Measurements from ENCODE around the gene SRPK2.

Gene SRPK2

DNA sequence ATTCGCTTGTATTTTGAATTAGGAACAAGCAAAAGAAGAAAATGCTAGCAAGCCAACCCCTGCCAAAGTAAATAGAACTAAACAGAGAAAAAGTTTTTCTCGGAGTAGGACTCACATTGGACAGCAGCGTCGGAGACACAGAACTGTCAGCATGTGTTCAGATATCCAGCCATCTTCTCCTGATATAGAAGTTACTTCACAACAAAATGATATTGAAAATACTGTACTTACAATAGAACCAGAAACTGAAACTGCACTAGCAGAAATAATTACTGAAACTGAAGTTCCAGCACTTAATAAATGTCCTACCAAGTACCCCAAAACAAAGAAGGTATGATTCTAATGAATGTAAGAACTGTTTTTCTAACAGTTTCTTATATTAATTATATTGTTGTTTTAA, 286.9 kb downstream of the SRPK2 start:
- no peak overlapping the region for H3K4me2 ChIP-seq (ENCODE audit: low read length)
- H2AFZ ChIP-seq (ENCODE audit: low read length), result no peak overlapping the region
- H3F3A ChIP-seq (ENCODE audit: insufficient read depth, low read length), result no peaks in the 10 kb centered on the region
- no peaks in the 10 kb centered on the region for H3K9me2 ChIP-seq (ENCODE audit: low read depth, low read length)
- H3K79me2 ChIP-seq (ENCODE audit: insufficient read depth, low read length), result no peaks in the 10 kb centered on the region
- H3K4me3 ChIP-seq (ENCODE audit: low read depth, low read length, poor library complexity, severe bottlenecking), result no peak overlapping the region
- H4K20me1 ChIP-seq (ENCODE audit: insufficient read depth, low read length), result no peaks in the 10 kb centered on the region
- TF ChIP-seq, protein P1, sequence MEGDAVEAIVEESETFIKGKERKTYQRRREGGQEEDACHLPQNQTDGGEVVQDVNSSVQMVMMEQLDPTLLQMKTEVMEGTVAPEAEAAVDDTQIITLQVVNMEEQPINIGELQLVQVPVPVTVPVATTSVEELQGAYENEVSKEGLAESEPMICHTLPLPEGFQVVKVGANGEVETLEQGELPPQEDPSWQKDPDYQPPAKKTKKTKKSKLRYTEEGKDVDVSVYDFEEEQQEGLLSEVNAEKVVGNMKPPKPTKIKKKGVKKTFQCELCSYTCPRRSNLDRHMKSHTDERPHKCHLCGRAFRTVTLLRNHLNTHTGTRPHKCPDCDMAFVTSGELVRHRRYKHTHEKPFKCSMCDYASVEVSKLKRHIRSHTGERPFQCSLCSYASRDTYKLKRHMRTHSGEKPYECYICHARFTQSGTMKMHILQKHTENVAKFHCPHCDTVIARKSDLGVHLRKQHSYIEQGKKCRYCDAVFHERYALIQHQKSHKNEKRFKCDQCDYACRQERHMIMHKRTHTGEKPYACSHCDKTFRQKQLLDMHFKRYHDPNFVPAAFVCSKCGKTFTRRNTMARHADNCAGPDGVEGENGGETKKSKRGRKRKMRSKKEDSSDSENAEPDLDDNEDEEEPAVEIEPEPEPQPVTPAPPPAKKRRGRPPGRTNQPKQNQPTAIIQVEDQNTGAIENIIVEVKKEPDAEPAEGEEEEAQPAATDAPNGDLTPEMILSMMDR (IDR thresholded peaks at IDR 0.05; ENCODE audit: low read length), result no peak
- no peak for TF ChIP-seq EZH2 (IDR thresholded peaks at IDR 0.05; ENCODE audit: borderline replicate concordance, low read length)
- H3K27ac ChIP-seq (ENCODE audit: low read depth, low read length, poor library complexity, severe bottlenecking), result no peak overlapping the region
- no peak overlapping the region for H3K9ac ChIP-seq (ENCODE audit: low read length)
- H3K9me3 ChIP-seq (ENCODE audit: low read length), result no peaks in the 10 kb centered on the region
- no peaks in the 10 kb centered on the region for H3K27me3 ChIP-seq (ENCODE audit: insufficient read depth, low read length)
- H3K36me3 ChIP-seq (ENCODE audit: insufficient read depth, low read length), result peaks cover 90% of the 10 kb centered on the region
- H3K4me1 ChIP-seq (ENCODE audit: insufficient read depth, low read length, severe bottlenecking), result no peaks in the 10 kb centered on the region

DNA sequence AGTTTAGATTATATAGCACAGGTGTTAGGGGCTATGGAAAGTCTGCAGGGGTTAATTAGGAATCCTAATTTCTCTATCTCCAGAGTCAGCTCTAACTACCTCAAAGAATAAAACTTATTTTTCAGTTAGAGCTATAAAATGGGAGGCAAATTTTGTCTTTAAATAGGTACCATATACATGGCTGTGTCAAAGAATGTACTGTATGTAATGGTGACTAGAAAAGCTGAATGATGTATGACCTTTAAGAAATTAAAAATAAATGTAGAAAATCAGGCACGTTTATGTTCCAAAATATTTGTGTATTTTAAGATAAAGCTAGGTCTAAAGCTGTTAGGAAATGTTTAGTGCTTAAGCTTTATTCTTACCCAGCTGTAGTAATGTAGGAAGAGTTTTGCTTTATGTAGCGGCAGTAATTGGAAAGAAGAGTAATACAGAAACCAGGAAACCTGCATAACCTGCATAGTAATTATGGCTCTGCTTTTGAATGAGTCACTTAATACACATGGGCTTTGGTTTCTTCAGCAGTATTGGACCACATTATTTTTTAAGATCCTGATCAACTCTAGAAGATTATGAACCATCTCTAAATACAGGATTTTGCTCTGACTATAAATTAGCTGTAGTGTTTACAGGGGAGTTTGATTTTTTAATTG, 289.7 kb downstream of the SRPK2 start:
- H3K27ac ChIP-seq (ENCODE audit: low read depth, low read length, poor library complexity, severe bottlenecking), result no peak overlapping the region
- H3F3A ChIP-seq (ENCODE audit: insufficient read depth, low read length), result no peaks in the 10 kb centered on the region
- H3K9me2 ChIP-seq (ENCODE audit: low read depth, low read length), result no peaks in the 10 kb centered on the region
- H4K20me1 ChIP-seq (ENCODE audit: insufficient read depth, low read length), result no peaks in the 10 kb centered on the region
- TF ChIP-seq EZH2 (IDR thresholded peaks at IDR 0.05; ENCODE audit: borderline replicate concordance, low read length), result no peak
- TF ChIP-seq, protein P1 (IDR thresholded peaks at IDR 0.05; ENCODE audit: low read length), result no peak
- H3K9ac ChIP-seq (ENCODE audit: low read length), result no peak overlapping the region
- H3K27me3 ChIP-seq (ENCODE audit: insufficient read depth, low read length), result no peaks in the 10 kb centered on the region
- no peak overlapping the region for H2AFZ ChIP-seq (ENCODE audit: low read length)
- no peaks in the 10 kb centered on the region for H3K9me3 ChIP-seq (ENCODE audit: low read length)
- H3K36me3 ChIP-seq (ENCODE audit: insufficient read depth, low read length), result peaks cover 87% of the 10 kb centered on the region
- H3K4me3 ChIP-seq (ENCODE audit: low read depth, low read length, poor library complexity, severe bottlenecking), result no peak overlapping the region
- H3K4me1 ChIP-seq (ENCODE audit: insufficient read depth, low read length, severe bottlenecking), result no peaks in the 10 kb centered on the region
- no peak overlapping the region for H3K4me2 ChIP-seq (ENCODE audit: low read length)
- H3K79me2 ChIP-seq (ENCODE audit: insufficient read depth, low read length), result no peaks in the 10 kb centered on the region

- Histone ChIP-seq H3K4me2 (ENCODE audit: low read length) (no peak overlapping the region), H3K27ac (ENCODE audit: low read depth, low read length, poor library complexity, severe bottlenecking) (no peak overlapping the region), H3K4me1 (ENCODE audit: insufficient read depth, low read length, severe bottlenecking) (no peaks in the 10 kb centered on the region), H3K27me3 (ENCODE audit: insufficient read depth, low read length) (no peaks in the 10 kb centered on the region), H3F3A (ENCODE audit: insufficient read depth, low read length) (no peaks in the 10 kb centered on the region), H3K36me3 (ENCODE audit: insufficient read depth, low read length) (peaks cover 87% of the 10 kb centered on the region), H3K9ac (ENCODE audit: low read length) (no peak overlapping the region), H3K9me2 (ENCODE audit: low read depth, low read length) (no peaks in the 10 kb centered on the region), H3K79me2 (ENCODE audit: insufficient read depth, low read length) (no peaks in the 10 kb centered on the region), H3K9me3 (ENCODE audit: low read length) (no peaks in the 10 kb centered on the region), H4K20me1 (ENCODE audit: insufficient read depth, low read length) (no peaks in the 10 kb centered on the region), H2AFZ (ENCODE audit: low read length) (no peak overlapping the region), H3K4me3 (ENCODE audit: low read depth, low read length, poor library complexity, severe bottlenecking) (no peak overlapping the region)
- TF ChIP-seq, protein P1 (IDR thresholded peaks at IDR 0.05; ENCODE audit: low read length), result no peak
- no peak for TF ChIP-seq EZH2 (IDR thresholded peaks at IDR 0.05; ENCODE audit: borderline replicate concordance, low read length)
Measured at GRCh38 chr7:105097619-105098018, 291.1 kb downstream of the SRPK2 start.

Data from OCI-LY1 (cell line).